ENCODE results near the gene ARID5A.

DNA sequence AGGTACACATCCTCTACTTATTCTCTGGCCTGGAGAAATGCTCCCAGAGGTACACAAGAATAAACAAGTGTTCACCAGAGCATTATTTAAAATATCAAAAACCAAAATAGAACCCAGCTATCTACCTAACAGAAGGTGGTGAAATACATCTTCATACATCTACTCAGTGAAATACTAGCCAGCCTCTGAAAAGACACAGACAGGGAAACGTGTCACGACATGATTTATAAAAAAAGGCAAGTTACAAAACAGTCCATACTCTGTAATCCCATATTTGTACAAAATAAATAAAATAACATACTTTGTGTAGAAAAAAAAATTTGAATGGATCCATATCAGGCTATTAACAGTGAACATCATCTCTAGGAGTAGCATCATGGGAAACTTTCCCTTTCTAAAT lies 63.4 kb downstream of the ARID5A start:
- TF ChIP-seq POLR2AphosphoS5 (IDR thresholded peaks at IDR 0.05; ENCODE audit: borderline replicate concordance, low read depth, low read length) (no peak), EZH2 (IDR thresholded peaks at IDR 0.05) (no peak)

All from SK-N-MC (cell line).